Thoracic aorta (tissue), 2 donors: ENCODE data around the gene DCLRE1A. TPM values are rescaled to one million over a fixed set of nuclear protein-coding genes. Genes with fewer than 3 reads are reported as not detected.

Experiments
- ATAC-seq: fragments of 150-250 bp; one replicate; pipeline ENCODE4 v1.8.0; 2017; ENCODE audit warnings: low read depth; ENCODE audit not compliant: insufficient number of reproducible peaks, low FRiP score
- DNase-seq: peaks from one replicate; pipeline ENCODE4 v3.0.0-alpha.2; 2020; ENCODE audit warnings: low spot score
- H3K27ac ChIP-seq, 2 donors: fragments of 200-600 bp; sonication (generic); 1 replicate in 1 of 2; 2 replicates in 1 of 2; pipeline ENCODE4 v1.5.1; 2016; ENCODE audit warnings: mild to moderate bottlenecking in 2 of 2, moderate library complexity in 2 of 2
- H3K27me3 ChIP-seq: fragments of 200-600 bp; sonication (generic); replicated peaks from 2 replicates; pipeline ENCODE4 v1.6.0; 2016; ENCODE audit warnings: mild to moderate bottlenecking; ENCODE audit not compliant: insufficient read depth
- H3K36me3 ChIP-seq: fragments of 200-600 bp; sonication (generic); one replicate; pipeline ENCODE4 v1.5.1; 2016
- H3K4me1 ChIP-seq, 2 donors: fragments of 200-600 bp; sonication (generic); 1 replicate in 1 of 2; 2 replicates in 1 of 2; pipeline versions ENCODE4 v1.5.1 to v1.6.0; 2016; ENCODE audit warnings: low read depth in 2 of 2, mild to moderate bottlenecking in 1 of 2; ENCODE audit not compliant: control insufficient read depth in 1 of 2
- H3K4me3 ChIP-seq: fragments of 200-600 bp; sonication (generic); 2 replicates; pipeline ENCODE4 v1.5.1; 2016; ENCODE audit warnings: mild to moderate bottlenecking
- H3K9me3 ChIP-seq: fragments of 200-600 bp; sonication (generic); 2 replicates; pipeline ENCODE4 v1.5.1; 2016
- CTCF ChIP-seq: fragments of 200-600 bp; sonication (generic); IDR thresholded peaks from one replicate; pipeline ENCODE4 v1.5.1; 2019; ENCODE audit warnings: antibody characterized with exemption
- total RNA-seq, 2 donors: library from RNA; depleted of rRNA; stranded (reverse); fragments of >200 nt; gene quantifications; one replicate each; pipeline versions ENCODE4 v1.1.0 to v1.2.3, GENCODE V29; 2016

DCLRE1A gene
- total RNA-seq, 2 donors from 2014 or later, result 3.2 to 4.2 TPM

DNA sequence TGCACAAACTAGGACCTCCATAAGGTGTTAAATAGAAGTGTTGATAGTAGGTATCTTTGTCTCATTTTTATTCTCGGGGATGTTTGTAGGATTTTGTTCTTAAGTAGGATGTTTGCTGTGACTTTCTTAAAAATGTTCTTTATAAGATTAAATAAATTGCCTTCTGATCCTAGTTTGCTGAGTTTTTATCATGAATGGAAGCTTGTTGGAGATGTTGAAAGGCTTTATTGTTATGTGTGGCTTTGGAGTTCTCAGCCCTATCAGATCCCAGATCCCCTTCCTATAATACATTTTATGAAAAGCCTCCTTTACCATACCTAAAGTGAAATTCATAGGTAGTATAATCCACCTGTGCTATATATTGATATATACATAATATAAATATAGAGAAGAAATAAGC lies 40.7 kb upstream of the DCLRE1A start:
- no peaks in the 10 kb centered on the region for H3K36me3 ChIP-seq
- no peak for TF ChIP-seq CTCF
- H3K27ac ChIP-seq, result no peak overlapping the region
- no peak for DNase-seq
- no peaks in the 10 kb centered on the region for H3K27me3 ChIP-seq
- no peak overlapping the region for H3K4me3 ChIP-seq
- peaks cover 4 to 22% of the 10 kb centered on the region in 2 donors for H3K4me1 ChIP-seq
- H3K9me3 ChIP-seq, result no peaks in the 10 kb centered on the region
- ATAC-seq, result no peak

GRCh38 chr10:113893570-113893969 lies 39.7 kb upstream of the DCLRE1A start:
- no peak for TF ChIP-seq CTCF
- DNase-seq, result no peak
- no peaks in the 10 kb centered on the region for H3K9me3 ChIP-seq
- peaks cover 4 to 22% of the 10 kb centered on the region in 2 donors for H3K4me1 ChIP-seq
- no peaks in the 10 kb centered on the region for H3K27me3 ChIP-seq
- H3K27ac ChIP-seq, result peak overlapping the region in 1 of 2 donors; percentile 0
- ATAC-seq, result no peak
- H3K4me3 ChIP-seq, result no peak overlapping the region
- H3K36me3 ChIP-seq, result no peaks in the 10 kb centered on the region

DNA sequence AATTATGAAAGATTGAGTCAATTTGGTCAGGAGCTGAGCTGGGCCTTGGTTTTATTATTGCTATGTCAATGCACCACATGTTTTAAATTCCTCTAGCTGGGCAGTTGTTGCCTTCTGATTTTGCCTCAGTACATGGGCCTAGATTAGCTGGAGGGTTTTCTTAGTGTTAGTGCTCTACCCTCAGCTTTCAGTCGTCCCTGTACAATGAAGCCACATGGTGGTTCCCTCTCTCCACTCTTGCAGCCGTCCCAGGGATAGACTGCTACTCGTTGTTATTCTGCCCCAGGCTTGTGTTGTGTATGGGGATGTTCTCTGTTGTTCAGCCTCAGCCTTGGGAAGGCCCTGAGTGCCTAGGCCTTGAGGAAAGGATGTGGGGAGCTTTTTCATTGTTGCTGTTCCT lies 37.6 kb upstream of the DCLRE1A start:
- Histone ChIP-seq H3K4me3 (no peak overlapping the region), H3K27ac (peak overlapping the region in 1 of 2 donors; percentile 34)
- no peak for TF ChIP-seq CTCF

DNA sequence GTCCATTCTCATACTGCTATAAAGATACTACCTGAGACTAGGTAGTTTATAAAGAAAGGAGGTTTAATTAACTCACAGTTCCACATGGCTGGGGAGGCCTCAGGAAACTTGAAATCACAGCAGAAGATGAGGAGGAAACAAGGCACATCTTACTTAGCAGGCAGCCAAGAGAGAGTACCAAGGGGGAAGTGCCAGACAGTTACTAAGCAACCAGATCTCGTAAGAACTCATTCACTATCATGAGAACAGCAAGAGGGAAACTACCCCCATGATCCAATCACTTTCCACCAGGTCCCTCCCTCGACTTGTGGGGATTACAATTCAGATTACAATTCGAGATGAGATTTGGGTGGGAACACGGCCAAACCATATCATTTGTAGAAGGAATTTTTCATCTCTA lies 36.9 kb upstream of the DCLRE1A start:
- Histone ChIP-seq H3K4me3 (no peak overlapping the region), H3K4me1 (peaks cover 4 to 22% of the 10 kb centered on the region in 2 donors), H3K27me3 (no peaks in the 10 kb centered on the region), H3K9me3 (no peaks in the 10 kb centered on the region), H3K27ac (no peak overlapping the region), H3K36me3 (peaks cover 10% of the 10 kb centered on the region)
- no peak for DNase-seq
- no peak for ATAC-seq
- no peak for TF ChIP-seq CTCF

More for the DNA sequence above, 37.6 kb upstream of the DCLRE1A start:
- Histone ChIP-seq H3K27me3 (no peaks in the 10 kb centered on the region), H3K9me3 (no peaks in the 10 kb centered on the region), H3K36me3 (peaks cover 6% of the 10 kb centered on the region), H3K4me1 (peaks cover 4 to 22% of the 10 kb centered on the region in 2 donors)
- DNase-seq, result no peak
- ATAC-seq, result no peak

- Histone ChIP-seq H3K27ac (no peak overlapping the region), H3K4me3 (no peak overlapping the region), H3K9me3 (no peaks in the 10 kb centered on the region), H3K4me1 (peaks cover 4 to 22% of the 10 kb centered on the region in 2 donors), H3K27me3 (no peaks in the 10 kb centered on the region), H3K36me3 (peaks cover 10% of the 10 kb centered on the region)
- no peak for TF ChIP-seq CTCF
- no peak for DNase-seq
- no peak for ATAC-seq
Measured at GRCh38 chr10:113889911-113890310, 36.0 kb upstream of the DCLRE1A start.
